A673 (cell line): Measurements from ENCODE around the gene SLX4IP.

Experiments
- CTCF ChIP-seq: fragments of 300-800, 200-600 bp; sonication (generic); conservative IDR thresholded peaks from 2 replicates; pipeline ENCODE4 v1.5.1; 2017; ENCODE audit warnings: low read depth, mild to moderate bottlenecking, antibody characterized with exemption, low read length, moderate library complexity, mixed read lengths
- EZH2 ChIP-seq: fragments of 200-600 bp; sonication (generic); IDR thresholded peaks from 2 replicates; pipeline ENCODE4 v1.6.1; 2017; ENCODE audit warnings: borderline replicate concordance, low read depth, mild to moderate bottlenecking, mixed read lengths, antibody characterized with exemption, low read length; ENCODE audit not compliant: poor library complexity, severe bottlenecking

GRCh38 chr20:10595985-10596384, 160.9 kb downstream of the SLX4IP start:
- TF ChIP-seq CTCF, result no peak
- TF ChIP-seq EZH2, result no peak
